HG03175 (cell line): Measurements from ENCODE around the gene PFKFB1.

ENCODE experiments used
- ATAC-seq: cut with Tn5 transposase; IDR thresholded peaks from one replicate; pipeline ENCODE4 v1.9.1; 2021; ENCODE audit warnings: mild to moderate bottlenecking, moderate library complexity; ENCODE audit not compliant: unreplicated experiment

Gene PFKFB1

DNA sequence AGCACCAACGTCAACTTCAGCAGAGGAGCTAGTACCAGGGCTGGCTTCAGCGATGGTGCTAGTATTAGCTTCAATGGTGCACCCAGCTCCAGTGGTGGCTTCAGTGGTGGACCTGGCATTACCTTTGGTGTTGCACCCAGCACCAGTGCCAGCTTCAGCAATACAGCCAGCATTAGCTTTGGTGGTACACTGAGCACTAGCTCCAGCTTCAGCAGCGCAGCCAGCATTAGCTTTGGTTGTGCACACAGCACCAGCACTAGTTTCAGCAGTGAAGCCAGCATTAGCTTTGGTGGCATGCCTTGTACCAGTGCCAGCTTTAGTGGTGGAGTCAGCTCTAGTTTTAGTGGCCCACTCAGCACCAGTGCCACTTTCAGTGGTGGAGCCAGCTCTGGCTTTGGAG lies 65.1 kb downstream of the PFKFB1 start:
- ATAC-seq = no peak

DNA sequence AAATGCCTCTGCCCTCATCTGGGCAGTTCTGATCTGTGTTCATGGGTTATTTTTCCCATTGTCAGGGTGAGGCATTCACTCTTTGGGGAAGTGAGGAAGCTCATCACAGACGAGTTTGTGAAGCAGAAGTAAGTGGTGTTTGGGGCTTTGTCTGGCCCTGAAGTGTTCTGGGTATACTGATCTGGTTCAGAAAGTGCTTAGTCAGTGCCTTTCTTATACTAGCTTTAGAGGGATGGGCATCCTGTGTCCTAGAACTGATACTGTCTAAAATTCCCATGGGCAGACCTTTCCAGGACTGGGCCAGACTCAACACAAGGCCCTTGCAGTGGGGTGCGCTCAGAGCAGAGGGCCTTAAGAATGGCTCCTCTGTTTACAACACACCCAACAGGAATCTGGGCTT lies 67.0 kb downstream of the PFKFB1 start:
- ATAC-seq = no peak

DNA sequence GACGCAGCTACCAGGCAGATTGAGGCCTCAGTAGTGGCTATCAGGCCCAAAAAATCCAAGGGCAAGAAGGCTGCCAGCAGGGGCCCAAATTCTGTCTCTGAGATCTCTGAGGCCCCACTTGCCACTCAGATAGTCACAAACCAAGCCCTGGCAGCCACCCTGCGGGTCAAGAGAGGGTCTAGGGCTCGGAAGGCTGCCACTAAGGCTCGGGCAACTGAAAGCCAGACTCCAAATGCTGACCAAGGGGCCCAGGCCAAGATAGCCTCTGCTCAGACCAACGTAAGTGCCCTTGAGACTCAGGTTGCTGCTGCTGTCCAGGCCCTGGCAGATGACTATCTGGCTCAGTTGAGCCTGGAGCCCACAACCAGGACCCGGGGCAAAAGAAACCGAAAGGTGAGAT lies 70.6 kb downstream of the PFKFB1 start:
- ATAC-seq = no peak

DNA sequence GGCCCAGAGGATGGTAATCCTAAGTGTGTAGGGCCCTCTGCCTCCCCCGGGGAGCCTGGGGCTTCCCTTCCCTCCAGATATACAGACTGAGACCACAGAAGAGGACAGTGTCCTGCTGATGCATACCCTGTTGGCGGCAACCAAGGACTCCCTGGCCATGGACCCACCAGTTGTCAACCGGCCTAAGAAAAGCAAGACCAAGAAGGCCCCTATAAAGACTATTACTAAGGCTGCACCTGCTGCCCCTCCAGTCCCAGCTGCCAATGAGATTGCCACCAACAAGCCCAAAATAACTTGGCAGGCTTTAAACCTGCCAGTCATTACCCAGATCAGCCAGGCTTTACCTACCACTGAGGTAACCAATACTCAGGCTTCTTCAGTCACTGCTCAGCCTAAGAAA lies 71.4 kb downstream of the PFKFB1 start:
- ATAC-seq = no peak

DNA sequence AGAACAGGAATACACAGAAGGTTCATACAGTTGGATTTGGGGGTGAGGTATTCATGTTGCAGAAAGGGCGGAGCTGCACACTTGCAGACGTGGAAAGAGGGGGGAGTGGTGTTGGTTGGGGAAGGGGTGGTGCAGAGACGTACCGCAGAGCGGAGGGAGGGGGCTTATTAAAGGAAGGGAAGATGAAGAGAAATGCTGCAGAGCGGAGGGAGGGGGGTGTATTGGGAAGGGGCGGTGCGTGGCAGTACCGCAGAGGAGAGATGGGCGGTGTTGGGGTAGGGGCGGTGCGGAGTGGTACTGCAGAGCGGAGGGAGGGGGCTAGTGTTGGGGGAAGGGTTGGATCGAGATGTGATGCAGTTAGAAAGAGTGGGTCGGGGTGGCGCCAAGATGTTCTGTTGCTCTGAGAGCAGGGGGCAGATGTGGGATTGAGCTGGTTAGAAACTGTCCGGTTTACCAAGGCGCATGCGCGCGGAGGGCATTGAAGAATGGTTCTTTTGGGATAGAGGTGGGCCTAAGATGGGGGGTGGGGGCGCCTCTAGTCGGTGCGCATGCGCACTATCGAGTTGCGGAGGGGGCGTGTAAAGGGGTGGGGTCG lies 72.5 kb downstream of the PFKFB1 start:
- peak; percentile 45 for ATAC-seq

DNA sequence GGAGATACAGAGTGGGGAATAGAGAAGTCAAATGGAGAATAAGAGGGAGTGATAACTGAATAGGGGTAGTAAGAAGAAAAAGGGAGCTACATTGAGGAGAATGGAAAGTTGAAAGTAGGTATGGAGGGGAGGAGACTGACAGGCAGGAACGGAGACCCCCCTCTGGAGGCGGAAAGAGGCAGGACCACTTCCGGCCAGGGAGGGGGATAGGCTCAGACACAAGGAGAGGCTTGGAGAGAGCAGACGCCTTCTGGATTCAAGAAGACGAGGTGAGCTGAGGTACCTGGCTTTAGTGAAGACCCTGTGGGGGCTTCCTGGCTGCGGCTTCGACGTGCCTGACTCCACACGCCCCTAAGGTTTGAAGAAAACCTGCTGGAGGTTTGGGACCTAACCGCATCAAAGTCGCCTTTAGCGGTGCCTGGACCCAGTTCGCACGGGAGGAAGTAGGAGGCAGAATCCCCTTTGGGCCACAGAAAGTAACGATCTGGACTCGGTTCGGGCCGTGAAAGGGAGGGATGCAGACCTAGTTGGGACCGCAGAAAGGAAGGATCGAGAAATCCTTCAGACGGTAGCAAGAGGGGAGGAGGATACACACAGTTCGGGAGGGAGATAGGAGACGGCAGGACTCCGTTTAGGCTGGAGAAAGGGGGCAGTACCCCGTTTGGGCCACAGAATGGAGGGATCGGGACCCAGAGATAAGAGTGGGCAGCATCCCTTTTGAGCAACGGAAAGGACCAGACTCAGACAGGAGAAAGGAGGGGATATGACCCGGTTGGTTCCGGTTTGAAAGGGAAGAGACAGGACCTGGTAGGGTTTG lies 73.2 kb downstream of the PFKFB1 start, which contains the start of gene TRO:
Gene TRO, plus strand, starts transcription at position 215 of the 817 bp plus-strand sequence. CDS start 1,423 bp downstream, outside the sequence.
- peak; percentile 18 for ATAC-seq

DNA sequence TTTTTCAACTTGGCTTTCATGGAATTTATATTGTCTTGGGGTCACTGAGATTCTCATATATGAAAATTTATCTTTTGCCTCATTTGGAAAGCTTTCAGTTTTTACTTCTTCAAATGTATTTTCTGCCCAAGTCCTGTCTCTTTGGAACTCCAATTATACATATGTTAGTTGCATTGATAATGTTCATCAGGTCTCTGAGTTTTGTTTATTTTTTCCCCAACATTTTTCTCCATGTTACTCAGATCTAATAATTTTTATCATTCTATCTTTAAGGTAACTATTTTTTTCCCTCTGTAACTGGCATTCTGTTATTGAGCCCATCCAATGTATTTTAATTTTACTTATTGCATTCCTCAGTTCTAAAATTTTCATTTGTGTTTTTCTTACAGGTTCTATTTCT lies 84.0 kb downstream of the PFKFB1 start:
- no peak for ATAC-seq

DNA sequence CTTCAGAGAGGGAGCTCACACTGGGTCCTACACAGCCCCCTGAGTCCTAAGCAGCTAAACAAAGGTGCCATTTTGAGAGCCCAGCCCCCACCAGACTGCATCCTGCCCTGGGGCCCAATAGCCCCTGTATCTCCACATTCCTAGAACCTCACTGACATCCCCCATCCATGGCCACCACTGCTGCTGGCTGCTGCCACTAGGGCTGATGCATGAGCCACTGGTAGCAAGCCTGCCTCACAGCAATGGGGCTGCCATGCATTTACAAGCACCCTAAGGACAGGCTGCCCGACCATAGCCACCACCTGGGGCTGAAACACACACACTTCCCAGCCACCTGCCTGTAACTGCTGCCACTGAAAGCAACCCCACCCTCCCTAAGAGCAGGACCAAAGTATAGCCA lies 99.8 kb downstream of the PFKFB1 start:
- ATAC-seq = no peak

DNA sequence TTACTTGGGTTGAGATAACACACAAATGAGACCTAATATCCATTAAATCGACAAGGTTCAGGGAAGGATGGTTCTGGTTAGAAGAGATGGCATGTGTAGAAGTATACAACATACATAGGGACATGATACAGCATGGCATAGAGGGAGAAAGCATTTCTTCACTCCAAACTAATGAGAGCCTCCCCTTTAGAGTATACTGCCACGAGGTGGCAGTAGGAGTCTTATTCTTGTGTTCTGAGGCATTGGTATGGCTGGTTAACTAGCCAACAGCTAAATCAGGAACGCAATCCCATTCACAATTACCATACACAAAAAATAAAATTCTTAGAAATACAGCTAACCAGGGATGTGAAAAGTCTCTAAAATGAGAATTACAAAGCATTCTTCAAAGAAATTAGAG lies 102.4 kb downstream of the PFKFB1 start:
- ATAC-seq = no peak

DNA sequence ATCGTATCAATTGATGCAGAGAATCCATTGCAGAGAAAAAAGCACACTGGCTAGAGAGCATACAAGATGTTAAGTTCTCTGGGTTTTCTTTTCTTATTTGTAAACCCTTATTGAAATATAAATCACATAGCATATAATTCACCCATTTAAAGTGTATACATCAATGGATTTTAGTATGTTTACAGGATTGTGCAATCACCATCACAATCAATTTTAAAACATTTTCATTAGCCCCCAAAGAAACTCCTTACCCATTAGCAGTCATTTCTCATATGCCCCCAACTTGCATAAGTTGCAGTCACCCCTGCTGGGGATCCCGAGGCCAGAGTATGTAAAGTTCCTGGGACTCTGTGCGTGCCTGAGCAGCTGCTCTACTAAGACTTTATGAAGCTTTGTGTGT lies 108.2 kb downstream of the PFKFB1 start:
- no peak for ATAC-seq
